Panc1 (cell line): Measurements from ENCODE around the gene BMI1. TPM values are rescaled to one million over a fixed set of nuclear protein-coding genes. Genes with fewer than 3 reads are reported as not detected.

Experiments
- ATAC-seq: fragments of 200-7000 bp; cut with Tn5 transposase; 2 replicates; pipeline ENCODE4 v1.9.1; 2020; ENCODE audit warnings: mild to moderate bottlenecking, moderate library complexity
- BruUV-seq: library from RNA; stranded (reverse); fragments of 400-500 nt; replicated peaks from 2 replicates; lab custom pipeline; 2021; lab: Mats Ljungman, UMichigan
- CTCF ChIA-PET: fragments of 300-600 bp; sonication (Branson Sonifier 250); formaldehyde crosslinking; loops from one replicate; lab custom pipeline; 2022; ENCODE audit warnings: antibody characterized with exemption; lab: Charles Lee
- POLR2A ChIA-PET: fragments of 300-600 bp; sonication (Branson Sonifier 250); formaldehyde crosslinking; loops from one replicate; lab custom pipeline; 2022; ENCODE audit warnings: antibody characterized with exemption; lab: Charles Lee
- DNase-seq: peaks from one replicate; pipeline ENCODE4 v3.0.0-alpha.2; 2010; ENCODE audit warnings: low read depth, low spot score
- H3K27ac ChIP-seq: 2 replicates; pipeline ENCODE4 v1.5.1; 2011; ENCODE audit warnings: mild to moderate bottlenecking, low read length, inconsistent platforms
- H3K27me3 ChIP-seq: fragments of 200-500 bp; sonication (Bioruptor generic); 2 replicates; pipeline ENCODE4 v1.6.0; 2014; ENCODE audit warnings: low read length, inconsistent platforms; ENCODE audit not compliant: control insufficient read depth, insufficient read depth
- H3K36me3 ChIP-seq: fragments of 200-500 bp; sonication (Bioruptor generic); 2 replicates; pipeline ENCODE4 v1.5.1; 2014; ENCODE audit warnings: inconsistent platforms, mild to moderate bottlenecking, low read length, moderate library complexity; ENCODE audit not compliant: control insufficient read depth, insufficient read depth
- H3K4me1 ChIP-seq: 2 replicates; pipeline ENCODE4 v1.5.1; 2011; ENCODE audit warnings: inconsistent platforms, mild to moderate bottlenecking, low read length, moderate library complexity; ENCODE audit not compliant: control insufficient read depth, insufficient read depth
- H3K4me3 ChIP-seq, 2 experiments: 2 replicates each; pipeline ENCODE4 v1.5.1; 2011 to 2012; ENCODE audit warnings: low read depth in 2 of 2, low read length in 2 of 2, mild to moderate bottlenecking in 2 of 2, inconsistent platforms in 1 of 2, moderate library complexity in 1 of 2
- H3K9me3 ChIP-seq: fragments of 200-500 bp; sonication (Bioruptor generic); 2 replicates; pipeline ENCODE4 v1.5.1; 2014; ENCODE audit warnings: low read depth, mild to moderate bottlenecking, inconsistent platforms, low read length, moderate library complexity; ENCODE audit not compliant: control insufficient read depth, insufficient read depth
- POLR2AphosphoS5 ChIP-seq: IDR thresholded peaks from 2 replicates; pipeline ENCODE4 v1.6.1; 2012; ENCODE audit warnings: mild to moderate bottlenecking, low read depth, low read length, moderate library complexity
- SIN3A ChIP-seq: IDR thresholded peaks from 2 replicates; pipeline ENCODE4 v1.6.1; 2012; ENCODE audit warnings: low read depth, mild to moderate bottlenecking, low read length, moderate library complexity, borderline replicate concordance; ENCODE audit not compliant: insufficient read depth
- TCF7L2 ChIP-seq: IDR thresholded peaks from 2 replicates; pipeline ENCODE4 v1.6.1; 2011; ENCODE audit warnings: mild to moderate bottlenecking, low read depth, low read length, inconsistent platforms
- in situ Hi-C: cut with HindIII; loops from 2 replicates; pipeline ENCODE4 v1.10.0; 2016; ENCODE audit warnings: low sequenced_read_pairs, low pct_unique_long_range_greater_than_20kb
- intact Hi-C: fragments of 100-400 bp; cut with micrococcal nuclease; formaldehyde crosslinking; loops from one replicate; pipeline ENCODE4 v1.10.0; 2022; ENCODE audit not compliant: unreplicated experiment
- total RNA-seq: library from RNA; stranded (reverse); gene quantifications from one replicate; pipeline ENCODE4 v1.2.1, GENCODE V29; 2021; ENCODE audit not compliant: unreplicated experiment
- TF ChIP-seq, protein P1 (sequence below): fragments of 450-650 bp; IDR thresholded peaks from 2 replicates; pipeline ENCODE4 v1.5.1; 2017; ENCODE audit warnings: mild to moderate bottlenecking
- TF ChIP-seq, protein P2 (sequence below), 2 experiments: IDR thresholded peaks; 2 replicates each; pipeline ENCODE4 v1.6.1; 2011 to 2012; ENCODE audit warnings: low read depth in 2 of 2, control low read depth in 1 of 2, low read length in 1 of 2, mild to moderate bottlenecking in 1 of 2, moderate library complexity in 1 of 2; ENCODE audit not compliant: insufficient read depth in 1 of 2

BMI1 gene
- total RNA-seq, 1 experiment from 2014 or later = 55.1 TPM

DNA sequence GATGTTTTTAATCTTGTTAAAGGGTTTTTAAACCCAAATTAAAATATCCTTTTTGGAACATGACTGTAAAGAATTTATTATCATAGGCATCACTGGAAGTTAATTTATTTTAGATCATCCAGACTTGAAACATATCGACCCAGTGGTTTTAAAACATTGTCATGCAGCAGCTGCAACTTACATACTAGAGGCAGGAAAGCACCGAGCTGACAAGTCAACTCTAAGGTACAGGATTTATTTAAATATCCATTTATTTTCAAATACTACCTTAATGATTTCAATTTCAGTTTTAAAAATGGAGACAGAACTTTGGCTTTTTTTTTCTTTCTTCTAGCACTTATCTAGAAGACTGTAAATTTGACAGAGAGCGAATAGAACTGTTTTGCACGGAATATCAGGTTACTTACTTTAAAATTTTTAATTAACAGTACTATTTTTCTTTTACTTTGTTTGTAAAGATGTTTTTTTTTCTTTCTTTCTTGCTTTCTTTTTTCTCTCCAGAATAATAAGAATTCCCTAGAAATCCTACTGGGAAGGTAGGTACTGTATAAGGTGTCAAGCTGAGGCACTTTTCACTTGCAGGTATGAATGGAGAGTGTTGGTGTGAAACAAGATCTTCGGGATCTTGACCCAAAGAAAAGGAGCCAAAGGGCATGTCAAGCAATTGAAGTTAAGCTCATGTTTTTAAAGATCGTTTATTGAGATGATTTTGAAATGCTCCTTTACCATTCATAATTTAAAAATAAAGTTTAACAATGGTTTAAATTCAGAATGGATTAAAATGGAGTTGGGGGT lies 2.9 kb upstream of the BMI1 start:
- Histone ChIP-seq H3K27ac (peak overlapping the region; percentile 86; the same call in 1 of the 2 replicates), H3K4me1 (peaks cover 16% of the 10 kb centered on the region), H3K9me3 (no peaks in the 10 kb centered on the region), H3K27me3 (no peaks in the 10 kb centered on the region; the same call in 1 of the 2 replicates), H3K36me3 (no peaks in the 10 kb centered on the region; the same call in 1 of the 2 replicates), H3K4me3 (peak overlapping the region; percentile 30 to 58)
- DNase-seq = no peak
- CTCF ChIA-PET = no interaction called here
- intact Hi-C loops = loop anchor here (5.0 kb wide), 1 partner anchor 326 kb away; no protein-coding TSS in a partner anchor
- BruUV-seq = no TSS peak
- in situ Hi-C loops = no loop called here
- POLR2A ChIA-PET = interaction anchor here (0.5 kb wide), 1 partner anchor 57 kb away, joined by 3 read pairs; no protein-coding TSS in a partner anchor
- ATAC-seq = no peak
- TF ChIP-seq, protein P1, sequence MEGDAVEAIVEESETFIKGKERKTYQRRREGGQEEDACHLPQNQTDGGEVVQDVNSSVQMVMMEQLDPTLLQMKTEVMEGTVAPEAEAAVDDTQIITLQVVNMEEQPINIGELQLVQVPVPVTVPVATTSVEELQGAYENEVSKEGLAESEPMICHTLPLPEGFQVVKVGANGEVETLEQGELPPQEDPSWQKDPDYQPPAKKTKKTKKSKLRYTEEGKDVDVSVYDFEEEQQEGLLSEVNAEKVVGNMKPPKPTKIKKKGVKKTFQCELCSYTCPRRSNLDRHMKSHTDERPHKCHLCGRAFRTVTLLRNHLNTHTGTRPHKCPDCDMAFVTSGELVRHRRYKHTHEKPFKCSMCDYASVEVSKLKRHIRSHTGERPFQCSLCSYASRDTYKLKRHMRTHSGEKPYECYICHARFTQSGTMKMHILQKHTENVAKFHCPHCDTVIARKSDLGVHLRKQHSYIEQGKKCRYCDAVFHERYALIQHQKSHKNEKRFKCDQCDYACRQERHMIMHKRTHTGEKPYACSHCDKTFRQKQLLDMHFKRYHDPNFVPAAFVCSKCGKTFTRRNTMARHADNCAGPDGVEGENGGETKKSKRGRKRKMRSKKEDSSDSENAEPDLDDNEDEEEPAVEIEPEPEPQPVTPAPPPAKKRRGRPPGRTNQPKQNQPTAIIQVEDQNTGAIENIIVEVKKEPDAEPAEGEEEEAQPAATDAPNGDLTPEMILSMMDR = no peak
- TF ChIP-seq POLR2AphosphoS5 (no peak), SIN3A (no peak), TCF7L2 (no peak)
- TF ChIP-seq, protein P2, sequence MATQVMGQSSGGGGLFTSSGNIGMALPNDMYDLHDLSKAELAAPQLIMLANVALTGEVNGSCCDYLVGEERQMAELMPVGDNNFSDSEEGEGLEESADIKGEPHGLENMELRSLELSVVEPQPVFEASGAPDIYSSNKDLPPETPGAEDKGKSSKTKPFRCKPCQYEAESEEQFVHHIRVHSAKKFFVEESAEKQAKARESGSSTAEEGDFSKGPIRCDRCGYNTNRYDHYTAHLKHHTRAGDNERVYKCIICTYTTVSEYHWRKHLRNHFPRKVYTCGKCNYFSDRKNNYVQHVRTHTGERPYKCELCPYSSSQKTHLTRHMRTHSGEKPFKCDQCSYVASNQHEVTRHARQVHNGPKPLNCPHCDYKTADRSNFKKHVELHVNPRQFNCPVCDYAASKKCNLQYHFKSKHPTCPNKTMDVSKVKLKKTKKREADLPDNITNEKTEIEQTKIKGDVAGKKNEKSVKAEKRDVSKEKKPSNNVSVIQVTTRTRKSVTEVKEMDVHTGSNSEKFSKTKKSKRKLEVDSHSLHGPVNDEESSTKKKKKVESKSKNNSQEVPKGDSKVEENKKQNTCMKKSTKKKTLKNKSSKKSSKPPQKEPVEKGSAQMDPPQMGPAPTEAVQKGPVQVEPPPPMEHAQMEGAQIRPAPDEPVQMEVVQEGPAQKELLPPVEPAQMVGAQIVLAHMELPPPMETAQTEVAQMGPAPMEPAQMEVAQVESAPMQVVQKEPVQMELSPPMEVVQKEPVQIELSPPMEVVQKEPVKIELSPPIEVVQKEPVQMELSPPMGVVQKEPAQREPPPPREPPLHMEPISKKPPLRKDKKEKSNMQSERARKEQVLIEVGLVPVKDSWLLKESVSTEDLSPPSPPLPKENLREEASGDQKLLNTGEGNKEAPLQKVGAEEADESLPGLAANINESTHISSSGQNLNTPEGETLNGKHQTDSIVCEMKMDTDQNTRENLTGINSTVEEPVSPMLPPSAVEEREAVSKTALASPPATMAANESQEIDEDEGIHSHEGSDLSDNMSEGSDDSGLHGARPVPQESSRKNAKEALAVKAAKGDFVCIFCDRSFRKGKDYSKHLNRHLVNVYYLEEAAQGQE (IDR thresholded peaks at IDR 0.05; ENCODE audit: insufficient read depth in 1 of 2, low read depth in 2 of 2, low read length in 1 of 2) = no peak

DNA sequence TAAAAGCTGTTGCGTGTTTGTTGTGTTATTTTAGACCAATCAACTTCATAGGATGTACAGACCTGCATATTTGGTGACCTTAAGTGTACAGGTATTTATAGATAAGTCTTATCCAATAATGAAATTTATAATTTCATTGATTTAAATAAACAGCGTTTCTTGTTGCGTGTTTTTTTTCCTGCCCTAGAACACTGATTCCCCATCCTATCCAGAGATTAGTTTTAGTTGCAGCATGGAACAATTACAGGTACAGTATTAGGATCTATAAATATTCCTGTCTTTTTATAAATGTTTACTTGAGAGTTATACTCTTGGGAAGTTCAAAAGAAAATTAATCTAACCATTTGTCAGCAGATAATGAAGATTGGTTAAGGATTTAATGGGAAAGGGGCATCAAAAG lies 2.1 kb upstream of the BMI1 start:
- no TSS peak for BruUV-seq
- CTCF ChIA-PET = no interaction called here
- ATAC-seq (no peak), DNase-seq (no peak)
- POLR2A ChIA-PET = no interaction called here
- Histone ChIP-seq H3K4me3 (peak overlapping the region in 1 of 2 experiments; percentile 4; a peak in 1 of 4 replicates), H3K9me3 (no peaks in the 10 kb centered on the region), H3K27ac (peak overlapping the region; percentile 23; the same call in 1 of the 2 replicates), H3K36me3 (no peaks in the 10 kb centered on the region; the same call in 1 of the 2 replicates), H3K4me1 (peaks cover 21% of the 10 kb centered on the region), H3K27me3 (no peaks in the 10 kb centered on the region; the same call in 1 of the 2 replicates)
- intact Hi-C loops = loop anchor here (5.0 kb wide), 1 partner anchor 326 kb away; no protein-coding TSS in a partner anchor
- in situ Hi-C loops = no loop called here
- TF ChIP-seq POLR2AphosphoS5 = no peak
- no peak for TF ChIP-seq SIN3A
- TF ChIP-seq, protein P2 (IDR thresholded peaks at IDR 0.05; ENCODE audit: insufficient read depth in 1 of 2, low read depth in 2 of 2, low read length in 1 of 2) = no peak
- TF ChIP-seq, protein P1 = no peak
- TF ChIP-seq TCF7L2 = no peak
